H9 (cell line): ENCODE results near the gene FNIP1. TPM values are rescaled to one million over a fixed set of nuclear protein-coding genes. Genes with fewer than 3 reads are reported as not detected.

Experiments used
- DNase-seq: peaks from one replicate; pipeline ENCODE4 v3.0.0-alpha.2; 2017
- H2AFZ ChIP-seq: one replicate; pipeline ENCODE4 v1.6.1; 2013; ENCODE audit warnings: mild to moderate bottlenecking, low read length, control low read depth, moderate library complexity
- H2AK5ac ChIP-seq: 2 replicates; pipeline ENCODE4 v1.6.1; 2013; ENCODE audit warnings: low read length, control low read depth, mixed read lengths; ENCODE audit not compliant: insufficient read length
- H2BK120ac ChIP-seq: one replicate; pipeline ENCODE4 v1.6.1; 2013; ENCODE audit warnings: low read depth, mild to moderate bottlenecking, low read length, control low read depth, inconsistent platforms; ENCODE audit not compliant: poor library complexity, severe bottlenecking
- H2BK12ac ChIP-seq: 2 replicates; pipeline ENCODE4 v1.6.1; 2013; ENCODE audit warnings: low read length, control low read depth, mixed read lengths, low read depth; ENCODE audit not compliant: insufficient read length
- H2BK15ac ChIP-seq: 2 replicates; pipeline ENCODE4 v1.6.1; 2013; ENCODE audit warnings: low read depth, low read length, control low read depth
- H2BK20ac ChIP-seq: one replicate; pipeline ENCODE4 v1.6.1; 2013; ENCODE audit warnings: low read depth, mild to moderate bottlenecking, low read length, control low read depth, inconsistent platforms; ENCODE audit not compliant: poor library complexity, severe bottlenecking
- H2BK5ac ChIP-seq: 2 replicates; pipeline ENCODE4 v1.6.1; 2013; ENCODE audit warnings: low read length, control low read depth, mixed read lengths; ENCODE audit not compliant: insufficient read length
- H3K14ac ChIP-seq: 2 replicates; pipeline ENCODE4 v1.6.1; 2013; ENCODE audit warnings: low read length, control low read depth; ENCODE audit not compliant: insufficient read depth
- H3K18ac ChIP-seq: 2 replicates; pipeline ENCODE4 v1.6.1; 2013; ENCODE audit warnings: low read depth, mild to moderate bottlenecking, mixed read lengths, low read length, control low read depth; ENCODE audit not compliant: insufficient read length
- H3K23ac ChIP-seq: 2 replicates; pipeline ENCODE4 v1.6.1; 2013; ENCODE audit warnings: low read length, control low read depth, mixed read lengths, low read depth; ENCODE audit not compliant: insufficient read length
- H3K23me2 ChIP-seq: 2 replicates; pipeline ENCODE4 v1.6.1; 2013; ENCODE audit warnings: low read depth, mild to moderate bottlenecking, mixed read lengths, low read length, control low read depth; ENCODE audit not compliant: insufficient read length, poor library complexity, severe bottlenecking
- H3K27ac ChIP-seq: 2 replicates; pipeline ENCODE4 v1.5.1; 2013; ENCODE audit warnings: low read length, control low read depth, mixed read lengths, low read depth; ENCODE audit not compliant: insufficient read length
- H3K27me3 ChIP-seq: 2 replicates; pipeline ENCODE4 v1.6.1; 2013; ENCODE audit warnings: low read length, control low read depth, inconsistent platforms; ENCODE audit not compliant: insufficient read depth
- H3K4ac ChIP-seq: 2 replicates; pipeline ENCODE4 v1.6.1; 2013; ENCODE audit warnings: low read depth, mild to moderate bottlenecking, control low read depth, inconsistent platforms, low read length, moderate library complexity
- H3K4me1 ChIP-seq: 2 replicates; pipeline ENCODE4 v1.6.1; 2013; ENCODE audit warnings: low read length, control low read depth, inconsistent platforms; ENCODE audit not compliant: insufficient read depth
- H3K4me2 ChIP-seq: 2 replicates; pipeline ENCODE4 v1.6.1; 2013; ENCODE audit warnings: low read length, control low read depth, mixed read lengths; ENCODE audit not compliant: insufficient read length, insufficient read depth
- H3K56ac ChIP-seq: 2 replicates; pipeline ENCODE4 v1.6.1; 2013; ENCODE audit warnings: low read depth, mild to moderate bottlenecking, mixed read lengths, low read length, control low read depth; ENCODE audit not compliant: insufficient read length
- H3K79me1 ChIP-seq: 2 replicates; pipeline ENCODE4 v1.6.1; 2013; ENCODE audit warnings: low read depth, mild to moderate bottlenecking, moderate library complexity, low read length, control low read depth, inconsistent platforms; ENCODE audit not compliant: insufficient read depth, poor library complexity, severe bottlenecking
- H3K79me2 ChIP-seq: 2 replicates; pipeline ENCODE4 v1.6.1; 2013; ENCODE audit warnings: low read length, control low read depth, inconsistent platforms; ENCODE audit not compliant: insufficient read depth
- H3K9ac ChIP-seq: 2 replicates; pipeline ENCODE4 v1.6.1; 2013; ENCODE audit warnings: low read length, control low read depth, mixed read lengths; ENCODE audit not compliant: insufficient read length; ENCODE audit errors: extremely low read depth
- H3K9me3 ChIP-seq: one replicate; pipeline ENCODE4 v1.6.1; 2013; ENCODE audit warnings: low read depth, low read length, inconsistent platforms; ENCODE audit not compliant: control insufficient read depth
- H3T11ph ChIP-seq: one replicate; pipeline ENCODE4 v1.6.1; 2013; ENCODE audit warnings: mild to moderate bottlenecking, low read length, control low read depth, inconsistent platforms
- H4K20me1 ChIP-seq: one replicate; pipeline ENCODE4 v1.6.1; 2013; ENCODE audit not compliant: control insufficient read depth, insufficient read length, insufficient read depth
- H4K5ac ChIP-seq: 2 replicates; pipeline ENCODE4 v1.6.1; 2013; ENCODE audit warnings: low read depth, mild to moderate bottlenecking, mixed read lengths, low read length, control low read depth; ENCODE audit not compliant: insufficient read length
- H4K8ac ChIP-seq: replicated peaks from 2 replicates; pipeline ENCODE4 v1.6.1; 2013; ENCODE audit warnings: low read length, control low read depth, mixed read lengths, low read depth; ENCODE audit not compliant: insufficient read length
- H4K91ac ChIP-seq: 2 replicates; pipeline ENCODE4 v1.6.1; 2013; ENCODE audit warnings: low read depth, mild to moderate bottlenecking, moderate library complexity, mixed read lengths, low read length, control low read depth; ENCODE audit not compliant: insufficient read length
- H3K27ac Mint-ChIP-seq, 3 experiments: 2 replicates in 2 of 3; 3 replicates in 1 of 3; pipeline ENCODE4 v1.8.0; 2020 to 2021; ENCODE audit warnings: mixed read lengths in 3 of 3, mild to moderate bottlenecking in 1 of 3, moderate library complexity in 1 of 3
- H3K27me3 Mint-ChIP-seq: 2 replicates; pipeline ENCODE4 v1.8.0; 2021; ENCODE audit warnings: low read depth, mild to moderate bottlenecking, moderate library complexity, mixed read lengths
- H3K36me3 Mint-ChIP-seq, 3 experiments: 2 replicates in 2 of 3; 3 replicates in 1 of 3; pipeline ENCODE4 v1.8.0; 2020 to 2021; ENCODE audit warnings: low read depth in 3 of 3, mixed read lengths in 3 of 3; ENCODE audit not compliant: insufficient read depth in 1 of 3
- H3K4me1 Mint-ChIP-seq, 2 experiments: 2 replicates each; pipeline ENCODE4 v1.8.0; 2020; ENCODE audit warnings: mixed read lengths in 2 of 2
- H3K4me3 Mint-ChIP-seq, 2 experiments: 2 replicates in 1 of 2; 3 replicates in 1 of 2; pipeline ENCODE4 v1.8.0; 2020 to 2021; ENCODE audit warnings: mild to moderate bottlenecking in 2 of 2, mixed read lengths in 2 of 2, moderate library complexity in 1 of 2
- H3K9me3 Mint-ChIP-seq, 2 experiments: 2 replicates in 1 of 2; 3 replicates in 1 of 2; pipeline ENCODE4 v1.8.0; 2020; ENCODE audit warnings: mild to moderate bottlenecking in 2 of 2, mixed read lengths in 2 of 2, moderate library complexity in 1 of 2
- WGBS: extraction: QIAGEN DNeasy Blood & Tissue Kit; methylation state at CpG from one replicate; pipeline ENCODE4 v1.1.7; 2013; ENCODE audit warnings: missing lambda C conversion rate, low lambda C conversion rate, mixed read lengths; ENCODE audit not compliant: insufficient read length; ENCODE audit errors: extremely low coverage; 5-methylcytosine and 5-hydroxymethylcytosine counted together
- total RNA-seq: library from RNA; stranded (reverse); gene quantifications from 2 replicates; pipeline ENCODE4 v1.2.1, GENCODE V29; 2021
- TF ChIP-seq, protein P1 (sequence below): fragments of 200-600 bp; sonication (generic); conservative IDR thresholded peaks from 3 replicates; pipeline ENCODE4 v1.8.0; 2021; ENCODE audit warnings: antibody characterized with exemption, mild to moderate bottlenecking

The FNIP1 gene
- total RNA-seq, 1 experiment from 2014 or later, result 13.4 TPM

DNA sequence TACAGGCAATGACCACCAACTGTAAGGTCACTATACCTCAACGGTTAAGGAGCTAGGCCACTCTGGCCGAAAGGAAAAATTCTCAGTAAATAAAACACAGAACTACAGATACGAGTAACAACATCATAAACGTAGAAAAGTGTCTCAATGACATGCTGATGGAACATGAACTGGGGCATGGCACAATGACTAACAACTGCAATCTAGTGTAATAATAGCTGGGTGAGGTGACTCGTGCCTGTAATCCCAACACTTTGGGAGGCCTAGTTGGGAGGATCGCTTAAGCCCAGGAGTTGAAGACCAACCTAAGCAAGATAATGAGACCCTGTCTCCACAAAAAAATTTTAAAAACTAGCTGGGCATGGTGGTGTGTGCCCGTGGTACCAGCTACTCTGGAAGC is 152.0 kb downstream of the FNIP1 start:
- Histone ChIP-seq H3T11ph (no peak overlapping the region), H3K27me3 (no peaks in the 10 kb centered on the region), H3K27ac (no peak overlapping the region), H3K14ac (no peak overlapping the region), H3K23ac (no peak overlapping the region), H2BK120ac (no peak overlapping the region), H3K4ac (no peak overlapping the region), H3K9ac (no peak overlapping the region), H2BK5ac (no peak overlapping the region), H3K9me3 (no peaks in the 10 kb centered on the region), H2AFZ (no peak overlapping the region), H3K56ac (no peak overlapping the region), H2BK15ac (no peak overlapping the region), H3K4me2 (no peak overlapping the region), H3K18ac (no peak overlapping the region), H4K5ac (no peak overlapping the region), H2BK20ac (no peak overlapping the region), H4K91ac (no peak overlapping the region), H4K20me1 (no peaks in the 10 kb centered on the region), H3K4me1 (no peaks in the 10 kb centered on the region), H2BK12ac (no peak overlapping the region), H3K23me2 (no peaks in the 10 kb centered on the region), H4K8ac (no peak overlapping the region), H3K79me2 (no peaks in the 10 kb centered on the region), H3K79me1 (no peaks in the 10 kb centered on the region), H2AK5ac (no peak overlapping the region)
- TF ChIP-seq, protein P1, sequence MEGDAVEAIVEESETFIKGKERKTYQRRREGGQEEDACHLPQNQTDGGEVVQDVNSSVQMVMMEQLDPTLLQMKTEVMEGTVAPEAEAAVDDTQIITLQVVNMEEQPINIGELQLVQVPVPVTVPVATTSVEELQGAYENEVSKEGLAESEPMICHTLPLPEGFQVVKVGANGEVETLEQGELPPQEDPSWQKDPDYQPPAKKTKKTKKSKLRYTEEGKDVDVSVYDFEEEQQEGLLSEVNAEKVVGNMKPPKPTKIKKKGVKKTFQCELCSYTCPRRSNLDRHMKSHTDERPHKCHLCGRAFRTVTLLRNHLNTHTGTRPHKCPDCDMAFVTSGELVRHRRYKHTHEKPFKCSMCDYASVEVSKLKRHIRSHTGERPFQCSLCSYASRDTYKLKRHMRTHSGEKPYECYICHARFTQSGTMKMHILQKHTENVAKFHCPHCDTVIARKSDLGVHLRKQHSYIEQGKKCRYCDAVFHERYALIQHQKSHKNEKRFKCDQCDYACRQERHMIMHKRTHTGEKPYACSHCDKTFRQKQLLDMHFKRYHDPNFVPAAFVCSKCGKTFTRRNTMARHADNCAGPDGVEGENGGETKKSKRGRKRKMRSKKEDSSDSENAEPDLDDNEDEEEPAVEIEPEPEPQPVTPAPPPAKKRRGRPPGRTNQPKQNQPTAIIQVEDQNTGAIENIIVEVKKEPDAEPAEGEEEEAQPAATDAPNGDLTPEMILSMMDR, result no peak
- H3K27me3 Mint-ChIP-seq, result no peaks in the 10 kb centered on the region
- no CpG with 5 or more reads among the region's 7 CpGs for WGBS
- no peaks in the 10 kb centered on the region for H3K9me3 Mint-ChIP-seq
- no peak for DNase-seq
- peaks cover 0 to 3% (median 0%) of the 10 kb centered on the region in 3 experiments; a peak in 2 of 7 replicates for H3K36me3 Mint-ChIP-seq
- peaks cover 5% of the 10 kb centered on the region in 2 experiments; a peak in 3 of 4 replicates for H3K4me1 Mint-ChIP-seq
- H3K27ac Mint-ChIP-seq, result no peak overlapping the region
- no peak overlapping the region for H3K4me3 Mint-ChIP-seq
